IPS-18c (cell line): ENCODE data around the gene MT1M.
"Not testable (repeated sequence)": the region's sequence is repeated elsewhere in the genome, so short reads cannot be mapped to it uniquely, and the experiment has no call there.

ENCODE experiments used
- H3K4me3 ChIP-seq: 2 replicates; pipeline ENCODE4 v1.7.0; 2013; ENCODE audit warnings: low read depth, mild to moderate bottlenecking, low read length, moderate library complexity; ENCODE audit not compliant: insufficient read depth
- H3K9me3 ChIP-seq: one replicate; pipeline ENCODE4 v1.6.1; 2013; ENCODE audit warnings: mild to moderate bottlenecking, low read length, moderate library complexity; ENCODE audit not compliant: control insufficient read depth, insufficient read depth

The MT1M gene

GRCh38 chr16:56632156-56632847, at the start of gene MT1M:
TSS of gene MT1M (plus strand) at chr16:56632659. CDS start at chr16:56632732, 73 bp downstream.
- Histone ChIP-seq H3K4me3 (peak within 1 kb of the TSS; percentile 38), H3K9me3 (no peaks in the 10 kb centered on the region)

DNA sequence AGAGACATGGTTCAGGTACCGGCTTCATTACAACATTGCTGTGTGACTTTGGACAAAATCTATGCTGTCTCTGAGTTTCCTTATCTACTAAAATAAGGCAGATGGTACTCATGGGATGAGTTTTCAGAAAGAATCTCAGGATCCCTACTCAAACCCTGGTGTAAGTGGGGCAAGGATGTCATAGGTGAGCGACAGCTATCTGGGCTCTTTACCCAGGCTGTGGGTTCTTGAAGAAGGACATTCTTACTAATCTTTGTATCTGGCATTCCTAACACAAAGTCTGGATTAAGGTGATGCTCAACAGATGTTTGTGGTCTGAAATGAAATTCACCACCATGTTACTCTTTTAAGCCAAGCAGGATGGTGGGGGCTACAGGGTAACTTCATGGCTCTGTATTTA, 49.5 kb upstream of the MT1M start:
- H3K9me3 ChIP-seq, H3K4me3 ChIP-seq: not testable (repeated sequence)

DNA sequence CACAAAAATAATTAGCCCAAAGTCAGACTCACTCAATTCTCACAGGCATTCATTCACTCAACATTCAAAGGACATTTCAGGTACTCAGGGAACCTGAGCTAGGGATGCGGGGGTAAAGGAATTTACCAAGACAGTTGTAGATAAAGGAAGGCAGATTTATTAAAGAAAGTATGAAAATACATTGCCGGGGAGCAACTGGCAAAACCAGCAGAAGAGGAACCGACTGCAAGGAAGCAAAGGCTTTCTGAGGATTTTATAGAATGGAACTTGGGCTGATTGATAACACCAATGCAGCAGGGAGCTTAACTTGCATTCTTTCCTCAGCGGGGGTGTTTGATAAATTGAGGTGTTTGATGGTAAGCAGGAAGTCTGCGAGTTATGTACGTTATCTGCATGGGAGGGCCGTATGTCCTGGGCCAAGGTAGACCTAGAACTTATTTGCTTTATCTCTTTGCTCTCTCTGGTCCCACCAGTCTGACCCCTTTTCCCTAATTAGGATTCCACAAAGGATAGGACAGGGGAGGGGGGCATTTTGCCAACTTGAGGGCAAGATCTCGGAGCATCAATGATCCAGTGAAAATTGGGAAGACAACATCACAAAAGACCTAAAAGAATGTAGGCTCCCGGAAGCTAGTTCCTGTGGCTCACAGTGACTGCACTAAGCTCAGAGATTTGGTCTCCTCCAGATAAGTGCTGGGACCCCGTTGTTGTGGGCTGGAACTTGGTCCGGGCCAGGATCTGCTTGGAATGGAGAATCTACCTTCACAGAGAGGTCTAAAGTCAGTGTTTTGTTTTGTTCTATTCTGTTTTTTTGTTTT, 48.9 kb upstream of the MT1M start:
- no peak overlapping the region for H3K4me3 ChIP-seq
- H3K9me3 ChIP-seq, result no peaks in the 10 kb centered on the region

GRCh38 chr16:56584276-56584675, 48.2 kb upstream of the MT1M start:
- Histone ChIP-seq H3K4me3 (no peak overlapping the region), H3K9me3 (no peaks in the 10 kb centered on the region)

GRCh38 chr16:56588781-56589140, 43.7 kb upstream of the MT1M start:
- Histone ChIP-seq H3K9me3 (no peaks in the 10 kb centered on the region), H3K4me3 (peak overlapping the region; percentile 38)

DNA sequence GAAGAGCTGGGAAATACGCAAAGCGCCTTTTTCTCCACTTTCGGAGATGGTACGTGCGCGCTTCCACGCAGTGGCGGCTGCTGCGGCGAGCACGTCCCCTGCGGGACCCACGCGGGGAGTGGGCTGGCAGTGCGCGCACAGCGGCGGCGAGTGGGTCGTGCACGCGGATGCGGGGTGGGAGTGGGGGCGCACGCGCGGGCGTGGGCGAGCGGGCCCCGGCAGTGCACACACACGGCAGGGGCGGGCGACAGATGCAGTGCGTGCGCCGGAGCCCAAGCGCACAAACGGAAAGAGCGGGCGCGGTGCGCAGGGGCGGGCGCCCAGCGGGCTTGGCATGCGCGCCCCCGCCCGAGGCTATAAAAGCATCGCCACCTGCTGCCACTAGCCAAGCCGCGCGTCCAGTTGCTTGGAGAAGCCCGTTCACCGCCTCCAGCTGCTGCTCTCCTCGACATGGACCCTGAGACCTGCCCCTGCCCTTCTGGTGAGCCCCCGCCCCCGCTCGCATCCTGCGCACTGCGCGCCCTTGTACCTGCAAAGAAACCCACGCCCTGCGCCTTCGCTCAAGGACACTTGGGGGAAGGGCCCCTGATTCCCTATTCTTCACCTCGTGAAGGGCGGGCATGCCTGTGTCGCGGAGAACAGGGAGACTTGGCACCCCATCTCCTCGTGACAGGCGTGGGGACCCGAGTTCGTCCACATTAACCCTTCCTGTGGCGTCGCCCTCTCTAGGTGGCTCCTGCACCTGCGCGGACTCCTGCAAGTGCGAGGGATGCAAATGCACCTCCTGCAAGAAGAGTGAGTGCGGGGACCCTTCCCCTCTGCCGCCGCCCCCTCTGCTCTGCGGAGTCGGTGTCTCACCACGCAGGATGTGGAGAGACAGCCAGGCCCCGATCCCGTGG, 43.1 kb upstream of the MT1M start, which contains the start of gene MT3:
Gene MT3, plus strand, starts transcription at position 388 of the 899 bp plus-strand sequence. Its CDS starts 63 bp downstream, at position 451.
- Histone ChIP-seq H3K9me3 (no peaks in the 10 kb centered on the region), H3K4me3 (peak within 1 kb of the TSS; percentile 38)

GRCh38 chr16:56591377-56592060, 40.9 kb upstream of the MT1M start:
- no peak overlapping the region for H3K4me3 ChIP-seq
- H3K9me3 ChIP-seq, result no peaks in the 10 kb centered on the region

GRCh38 chr16:56593573-56594291, 38.7 kb upstream of the MT1M start:
- no peak overlapping the region for H3K4me3 ChIP-seq
- H3K9me3 ChIP-seq, result no peaks in the 10 kb centered on the region

GRCh38 chr16:56594292-56594619, 38.2 kb upstream of the MT1M start:
- Histone ChIP-seq H3K9me3 (no peaks in the 10 kb centered on the region), H3K4me3 (no peak overlapping the region)

GRCh38 chr16:56600398-56600999, 32.0 kb upstream of the MT1M start:
- Histone ChIP-seq H3K9me3 (no peaks in the 10 kb centered on the region), H3K4me3 (no peak overlapping the region)

- Histone ChIP-seq H3K9me3 (no peaks in the 10 kb centered on the region), H3K4me3 (no peak overlapping the region)
These were observed 31.1 kb upstream of the MT1M start for GRCh38 chr16:56601325-56601724.

DNA sequence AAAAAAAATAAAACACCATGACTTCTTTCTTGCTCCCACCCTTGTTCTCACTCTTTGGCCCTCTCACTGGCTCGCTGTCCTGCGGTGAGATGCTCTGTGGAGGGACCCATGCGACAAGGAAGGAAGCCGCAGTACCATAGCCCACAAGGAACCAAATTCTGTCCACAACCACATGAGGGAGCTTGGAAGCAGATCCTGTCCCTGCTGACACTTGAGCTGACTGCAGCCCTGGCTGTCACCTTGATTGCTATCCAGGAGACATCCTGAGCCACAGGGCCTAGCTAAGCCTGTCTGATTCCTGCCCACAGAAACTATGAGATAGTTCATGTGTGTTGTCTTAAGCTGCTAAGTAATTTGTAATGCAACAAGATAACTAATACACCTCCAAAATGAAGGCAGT, 28.9 kb upstream of the MT1M start:
- H3K9me3 ChIP-seq, result no peaks in the 10 kb centered on the region
- H3K4me3 ChIP-seq, result no peak overlapping the region

DNA sequence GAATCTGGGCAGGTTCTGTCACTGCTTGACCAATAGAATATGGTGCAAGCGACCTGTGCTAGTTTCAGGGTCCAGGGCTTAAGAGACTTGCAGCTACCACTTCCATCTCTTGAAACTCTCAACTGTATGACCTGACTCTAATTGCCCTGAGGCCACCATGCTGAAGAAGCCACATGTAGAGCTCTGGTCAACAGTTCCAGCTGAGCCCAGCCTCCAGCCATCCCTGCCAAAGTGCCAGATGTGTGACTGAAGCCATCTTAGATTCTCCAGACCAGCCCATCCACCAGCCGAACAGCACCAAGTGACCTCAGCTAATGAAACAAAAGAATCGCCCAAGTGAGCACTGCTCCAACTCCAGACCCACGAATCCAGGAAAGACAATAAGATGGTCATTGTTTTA, 27.5 kb upstream of the MT1M start:
- no peaks in the 10 kb centered on the region for H3K9me3 ChIP-seq

DNA sequence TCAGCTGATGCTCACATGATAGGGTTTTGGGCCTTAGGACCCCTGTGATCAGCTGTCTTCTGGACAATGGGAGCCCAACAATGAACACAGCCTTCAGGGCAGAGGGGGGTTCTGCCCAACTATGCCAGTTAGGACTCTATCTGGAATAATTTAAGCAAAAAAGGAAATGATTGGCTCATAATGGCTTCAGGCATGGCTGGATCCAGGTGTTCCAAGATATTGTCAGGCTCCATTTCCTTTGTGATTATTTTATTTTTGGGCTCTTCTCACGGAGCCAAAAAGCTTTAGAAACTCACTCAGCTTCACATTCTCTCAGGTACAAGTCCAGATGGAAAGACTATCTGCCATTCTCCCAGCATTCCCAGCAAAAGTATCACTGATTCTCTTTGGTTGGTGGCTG, 27.0 kb upstream of the MT1M start:
- Histone ChIP-seq H3K9me3 (no peaks in the 10 kb centered on the region), H3K4me3 (no peak overlapping the region)

More for the DNA sequence above, 27.5 kb upstream of the MT1M start:
- H3K4me3 ChIP-seq, result no peak overlapping the region

- H3K9me3 ChIP-seq, result no peaks in the 10 kb centered on the region
- H3K4me3 ChIP-seq, result no peak overlapping the region
These were observed 26.4 kb upstream of the MT1M start for GRCh38 chr16:56606071-56606475.

DNA sequence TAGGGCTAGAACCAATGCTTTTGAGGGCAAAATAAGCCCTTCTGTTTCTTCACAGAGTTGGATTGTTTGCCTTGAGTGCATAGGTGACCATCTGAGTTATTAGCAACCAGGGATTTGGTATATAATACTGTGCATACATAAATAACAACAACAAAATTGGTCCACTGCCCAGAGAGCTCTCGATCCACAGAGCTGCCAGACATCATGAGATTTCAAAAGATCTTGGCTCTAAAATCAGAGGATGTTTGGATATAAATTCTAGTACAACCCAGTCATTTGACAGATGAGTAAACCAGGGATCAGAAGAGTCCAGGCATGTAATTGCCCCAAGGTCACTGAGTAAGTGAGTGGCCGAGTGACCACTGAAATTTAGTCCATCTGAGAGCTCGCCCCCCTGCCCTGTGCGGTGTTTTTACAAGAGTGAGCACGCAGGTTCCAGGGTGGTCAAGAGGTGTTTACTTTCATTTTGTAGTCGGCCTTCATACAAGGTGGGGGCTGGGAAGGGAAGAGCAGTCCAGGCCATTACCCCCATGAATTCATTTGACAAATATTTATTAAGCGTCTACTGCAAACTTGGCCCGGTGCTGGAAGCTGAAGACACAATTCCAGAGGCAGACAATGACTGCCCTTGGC, 25.9 kb upstream of the MT1M start:
- H3K4me3 ChIP-seq, result no peak overlapping the region
- H3K9me3 ChIP-seq, result no peaks in the 10 kb centered on the region
